ENCODE data around the gene SFRP2. TPM values are rescaled to one million over a fixed set of nuclear protein-coding genes. Genes with fewer than 3 reads are reported as not detected.

SFRP2 gene
- total and polyA plus RNA-seq, 2 of the 4 experiments (the other 2 are of a cell fraction), result not detected

DNA sequence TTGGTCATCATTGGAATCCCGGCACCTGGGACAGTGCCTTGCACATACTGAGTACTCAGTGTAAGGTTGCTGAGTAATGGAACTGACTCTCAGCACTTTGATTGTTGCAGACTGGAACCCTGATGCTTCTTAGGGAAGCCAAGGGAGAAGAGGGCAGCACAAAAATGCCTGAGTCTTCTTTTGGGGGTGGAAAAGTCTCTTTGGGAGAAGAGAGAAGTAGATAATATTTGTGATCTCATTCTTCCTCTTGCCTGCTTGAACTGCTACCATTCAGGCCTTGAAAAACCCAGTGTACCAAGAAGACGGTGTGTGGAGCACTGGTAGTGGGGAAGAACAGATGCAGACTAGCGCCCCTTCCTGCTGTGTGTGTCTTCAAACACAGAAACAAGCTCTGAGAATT, 12.3 kb downstream of the SFRP2 start:
- dilution Hi-C loops (cut with HindIII; ENCODE audit: low sequenced_read_pairs, unreplicated experiment), result no loop called here
- no peak overlapping the region for H3K27ac ChIP-seq (ENCODE audit: insufficient read depth, low read length)
- H3K4ac ChIP-seq (ENCODE audit: low read depth, low read length), result no peak overlapping the region
- H3K23ac ChIP-seq (ENCODE audit: low read depth, low read length), result no peak overlapping the region
- no peak overlapping the region for H2AK9ac ChIP-seq (replicated peaks; ENCODE audit: low read depth, low read length, poor library complexity)
- H3K9me1 ChIP-seq (ENCODE audit: insufficient read depth, low read length), result no peaks in the 10 kb centered on the region
- no TSS peak for BruUV-seq (replicated peaks)
- H3K9me3 ChIP-seq (ENCODE audit: control insufficient read depth, insufficient read depth, low read length), result no peaks in the 10 kb centered on the region
- no peaks in the 10 kb centered on the region for H4K20me1 ChIP-seq (ENCODE audit: insufficient read depth, low read length)
- 60% methylated on average over 1 of the region's 3 CpGs; no CpG with 5 or more reads in 1 of the 2 experiments for WGBS, 2 experiments (ENCODE audit: extremely low coverage in 2 of 2, insufficient read length in 1 of 2)
- H2AFZ ChIP-seq (replicated peaks; ENCODE audit: low read length, poor library complexity), result no peak overlapping the region
- ChIA-PET POLR2A (ENCODE audit: unreplicated experiment) (no interaction called here), CTCF (no interaction called here)
- H3K4me1 ChIP-seq (ENCODE audit: control insufficient read depth, insufficient read depth, low read length), result no peaks in the 10 kb centered on the region
- H2BK120ac ChIP-seq (ENCODE audit: low read depth, low read length), result no peak overlapping the region
- no peak overlapping the region for H2AK5ac ChIP-seq (ENCODE audit: low read depth, low read length)
- TF ChIP-seq RAD21 (IDR thresholded peaks at IDR 0.05; ENCODE audit: low read length) (no peak), CEBPB (IDR thresholded peaks at IDR 0.05; ENCODE audit: low read depth, low read length) (no peak), RCOR1 (IDR thresholded peaks at IDR 0.05; ENCODE audit: insufficient replicate concordance, low read length) (no peak), FOS (IDR thresholded peaks at IDR 0.05; ENCODE audit: low read depth, low read length) (no peak), NFE2L2 (IDR thresholded peaks at IDR 0.05; ENCODE audit: low read depth, low read length) (no peak), BHLHE40 (IDR thresholded peaks at IDR 0.05; ENCODE audit: low read depth, low read length) (no peak), MAFK (IDR thresholded peaks at IDR 0.05; ENCODE audit: low read depth, low read length) (no peak), RFX5 (IDR thresholded peaks at IDR 0.05; ENCODE audit: low read depth, low read length) (no peak), MXI1 (IDR thresholded peaks at IDR 0.05; ENCODE audit: borderline replicate concordance, low read depth, low read length) (no peak)
- TF ChIP-seq, protein P1, sequence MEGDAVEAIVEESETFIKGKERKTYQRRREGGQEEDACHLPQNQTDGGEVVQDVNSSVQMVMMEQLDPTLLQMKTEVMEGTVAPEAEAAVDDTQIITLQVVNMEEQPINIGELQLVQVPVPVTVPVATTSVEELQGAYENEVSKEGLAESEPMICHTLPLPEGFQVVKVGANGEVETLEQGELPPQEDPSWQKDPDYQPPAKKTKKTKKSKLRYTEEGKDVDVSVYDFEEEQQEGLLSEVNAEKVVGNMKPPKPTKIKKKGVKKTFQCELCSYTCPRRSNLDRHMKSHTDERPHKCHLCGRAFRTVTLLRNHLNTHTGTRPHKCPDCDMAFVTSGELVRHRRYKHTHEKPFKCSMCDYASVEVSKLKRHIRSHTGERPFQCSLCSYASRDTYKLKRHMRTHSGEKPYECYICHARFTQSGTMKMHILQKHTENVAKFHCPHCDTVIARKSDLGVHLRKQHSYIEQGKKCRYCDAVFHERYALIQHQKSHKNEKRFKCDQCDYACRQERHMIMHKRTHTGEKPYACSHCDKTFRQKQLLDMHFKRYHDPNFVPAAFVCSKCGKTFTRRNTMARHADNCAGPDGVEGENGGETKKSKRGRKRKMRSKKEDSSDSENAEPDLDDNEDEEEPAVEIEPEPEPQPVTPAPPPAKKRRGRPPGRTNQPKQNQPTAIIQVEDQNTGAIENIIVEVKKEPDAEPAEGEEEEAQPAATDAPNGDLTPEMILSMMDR (conservative IDR thresholded peaks at IDR 0.05; ENCODE audit: low read depth, low read length), result no peak
- TF ChIP-seq, protein P2, sequence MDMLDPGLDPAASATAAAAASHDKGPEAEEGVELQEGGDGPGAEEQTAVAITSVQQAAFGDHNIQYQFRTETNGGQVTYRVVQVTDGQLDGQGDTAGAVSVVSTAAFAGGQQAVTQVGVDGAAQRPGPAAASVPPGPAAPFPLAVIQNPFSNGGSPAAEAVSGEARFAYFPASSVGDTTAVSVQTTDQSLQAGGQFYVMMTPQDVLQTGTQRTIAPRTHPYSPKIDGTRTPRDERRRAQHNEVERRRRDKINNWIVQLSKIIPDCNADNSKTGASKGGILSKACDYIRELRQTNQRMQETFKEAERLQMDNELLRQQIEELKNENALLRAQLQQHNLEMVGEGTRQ (IDR thresholded peaks at IDR 0.05; ENCODE audit: low read depth, low read length), result no peak
- no peak overlapping the region for H3K9ac ChIP-seq (ENCODE audit: low read depth, low read length)
- no peak overlapping the region for H2BK15ac ChIP-seq (ENCODE audit: low read depth, low read length)
- no peak overlapping the region for H4K91ac ChIP-seq (ENCODE audit: insufficient read depth, low read depth, low read length)
- H3K56ac ChIP-seq (ENCODE audit: extremely low read depth, insufficient read depth, low read length), result no peak overlapping the region
- no peak overlapping the region for H3K18ac ChIP-seq (ENCODE audit: low read depth, low read length)
- DNase-seq (no peak), ATAC-seq (ENCODE audit: low read depth) (no peak)
- H3K14ac ChIP-seq (replicated peaks; ENCODE audit: low read depth, low read length), result no peak overlapping the region
- H3K4me2 ChIP-seq (ENCODE audit: low read depth, low read length), result no peak overlapping the region
- H2BK20ac ChIP-seq (ENCODE audit: low read depth, low read length), result no peak overlapping the region
- no peak overlapping the region for H3K4me3 ChIP-seq (ENCODE audit: insufficient read depth, low read depth, low read length)
- no peak overlapping the region for H4K8ac ChIP-seq (ENCODE audit: low read depth in 2 of 2, low read length in 2 of 2)
- no peak overlapping the region for H2BK5ac ChIP-seq (ENCODE audit: low read depth, low read length, poor library complexity, severe bottlenecking)
- H3K79me1 ChIP-seq (ENCODE audit: low read depth in 1 of 2, low read length in 2 of 2), result no peaks in the 10 kb centered on the region
- intact Hi-C loops (cut with micrococcal nuclease), result no loop called here
- no peaks in the 10 kb centered on the region for H3K36me3 ChIP-seq (ENCODE audit: control insufficient read depth, insufficient read depth, low read length)
- H4K5ac ChIP-seq (ENCODE audit: low read depth, low read length), result no peak overlapping the region
- in situ Hi-C loops (cut with MboI; ENCODE audit: low sequenced_read_pairs), result no loop called here
- no peaks in the 10 kb centered on the region for H3K27me3 ChIP-seq (ENCODE audit: control insufficient read depth, insufficient read depth, low read length)
